GM19395 (cell line): ENCODE measurements around the gene RPS6KA3.

Experiments used
- ATAC-seq: cut with Tn5 transposase; IDR thresholded peaks from one replicate; pipeline ENCODE4 v1.9.1; 2021; ENCODE audit warnings: mild to moderate bottlenecking, moderate library complexity; ENCODE audit not compliant: unreplicated experiment

The RPS6KA3 gene

DNA sequence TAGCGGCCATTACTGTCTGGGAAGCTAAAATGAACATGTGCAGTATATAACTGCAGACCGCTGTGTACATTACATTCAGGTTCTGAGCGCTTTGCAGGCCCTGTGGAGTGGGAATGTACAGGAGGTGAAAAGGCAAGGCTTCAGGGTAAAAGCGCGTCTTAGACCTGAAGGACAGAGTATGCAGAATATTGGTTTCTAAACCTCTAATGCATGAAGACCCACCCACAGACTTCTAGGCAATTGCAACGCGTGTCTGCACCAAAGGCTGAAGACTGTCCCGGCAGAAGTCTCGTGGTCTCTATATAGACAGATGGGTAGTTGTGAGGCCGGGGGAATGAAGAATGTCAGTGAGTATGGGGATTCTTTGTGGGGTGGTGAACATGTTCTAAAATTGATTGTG, 155.4 kb downstream of the RPS6KA3 start:
- no peak for ATAC-seq

DNA sequence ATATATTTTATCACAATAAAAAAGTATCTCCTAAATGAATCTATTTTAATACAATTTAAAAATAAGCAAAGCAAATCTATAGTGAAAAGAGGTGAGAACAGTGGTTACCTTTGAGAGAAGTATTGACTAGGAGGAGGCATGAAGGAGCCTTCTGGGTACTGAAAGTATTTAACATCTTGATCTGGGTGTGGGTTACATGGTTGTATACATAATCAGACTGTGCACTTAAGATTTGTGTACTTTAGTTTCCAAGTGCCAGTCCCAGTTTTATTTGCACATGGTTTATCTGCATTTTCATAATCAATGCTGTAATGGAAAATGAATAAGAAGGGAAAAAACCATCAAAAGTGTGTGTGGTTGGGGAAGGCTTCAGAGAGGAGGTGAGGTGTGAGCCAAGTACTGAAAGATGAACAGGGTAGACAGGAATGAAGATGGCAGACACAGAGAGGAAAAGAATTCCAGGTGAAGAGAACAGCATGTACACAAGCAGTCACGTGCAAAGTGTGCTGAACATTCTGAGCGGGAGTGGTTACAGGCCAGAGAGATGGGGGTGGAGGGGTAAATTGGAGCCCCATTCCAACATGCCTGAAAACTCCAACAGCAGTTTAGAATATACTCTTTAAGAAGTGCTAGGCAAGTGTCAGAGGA, 164.7 kb downstream of the RPS6KA3 start:
- no peak for ATAC-seq
